ENCODE data around the gene TRH.

GRCh38 chr3:129947538-129948240, 26.8 kb upstream of the TRH start:
- TF ChIP-seq CTCF (IDR thresholded peaks at IDR 0.05; ENCODE audit: low read length) = no peak
- TF ChIP-seq EZH2 (IDR thresholded peaks at IDR 0.05; ENCODE audit: borderline replicate concordance, low read length) = no peak
